Medulla oblongata (tissue), 1 donor: Measurements from ENCODE around the gene CEP85L.
A peak's percentile ranks its signal among the peaks of the same experiment; 100 is the strongest.

Source experiments
- DNase-seq: peaks from one replicate; pipeline ENCODE4 v3.0.0-alpha.2; 2015; ENCODE audit errors: extremely low spot score

The CEP85L gene

GRCh38 chr6:118542184-118542952 is 109.0 kb downstream of the CEP85L start:
- no peak for DNase-seq

DNA sequence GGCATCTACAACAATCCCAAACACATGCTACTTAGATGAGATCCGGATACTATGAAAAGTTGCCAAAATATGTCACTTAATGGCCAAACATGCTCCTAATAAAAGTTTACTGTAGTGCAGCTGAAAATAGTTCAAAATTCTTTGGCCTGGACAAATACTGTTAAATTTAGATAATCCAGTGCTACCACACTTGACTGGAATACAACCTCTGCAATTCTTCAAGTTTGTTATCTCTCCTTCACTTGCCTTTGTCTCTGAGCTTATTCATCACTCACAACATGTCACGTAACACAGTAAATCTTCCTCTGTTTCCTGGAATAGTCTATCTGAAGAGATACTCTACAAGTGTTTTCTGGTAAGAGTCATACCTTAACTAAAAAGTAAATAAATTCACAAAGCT is 113.8 kb downstream of the CEP85L start:
- no peak for DNase-seq

GRCh38 chr6:118536478-118536877 is 114.9 kb downstream of the CEP85L start:
- no peak for DNase-seq

GRCh38 chr6:118535176-118535844 is 116.1 kb downstream of the CEP85L start:
- DNase-seq = no peak

DNA sequence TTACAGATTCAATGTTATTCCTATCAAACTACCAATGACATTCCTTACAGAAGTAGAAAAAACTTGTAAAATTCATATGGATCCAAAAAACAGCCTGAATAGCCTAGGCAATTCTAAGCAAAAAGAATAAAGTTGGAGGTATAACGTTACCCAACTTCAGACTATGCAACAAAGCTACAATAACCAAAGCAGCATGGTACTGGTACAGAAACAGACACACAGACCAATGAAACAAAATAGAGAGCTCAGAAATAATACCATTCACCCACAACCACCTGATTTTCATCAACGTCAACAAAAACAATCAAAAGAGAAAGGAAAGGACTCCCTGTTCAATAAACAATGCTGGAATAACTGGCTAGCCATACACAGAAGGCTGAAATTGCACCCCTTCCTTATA is 120.4 kb downstream of the CEP85L start:
- DNase-seq = no peak

DNA sequence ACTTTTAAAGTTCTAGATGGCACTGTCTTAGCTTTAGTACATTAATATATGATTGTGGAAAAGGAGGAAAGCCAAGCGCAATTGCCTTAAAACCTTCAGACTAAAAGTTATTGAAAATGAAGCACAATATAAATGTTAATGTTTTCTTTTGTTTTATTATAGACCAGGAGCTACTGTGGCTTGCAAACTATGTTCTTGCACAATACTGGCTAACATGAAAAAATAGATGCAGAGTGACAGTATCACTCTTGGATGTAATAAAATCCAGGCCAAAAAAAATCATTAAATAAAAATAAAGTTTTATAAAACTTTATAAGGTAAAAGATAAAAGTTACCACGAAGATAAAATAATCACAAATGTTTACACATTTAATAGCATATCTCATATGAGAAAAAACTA is 121.6 kb downstream of the CEP85L start:
- no peak for DNase-seq

GRCh38 chr6:118528129-118528528 is 123.3 kb downstream of the CEP85L start:
- no peak for DNase-seq

DNA sequence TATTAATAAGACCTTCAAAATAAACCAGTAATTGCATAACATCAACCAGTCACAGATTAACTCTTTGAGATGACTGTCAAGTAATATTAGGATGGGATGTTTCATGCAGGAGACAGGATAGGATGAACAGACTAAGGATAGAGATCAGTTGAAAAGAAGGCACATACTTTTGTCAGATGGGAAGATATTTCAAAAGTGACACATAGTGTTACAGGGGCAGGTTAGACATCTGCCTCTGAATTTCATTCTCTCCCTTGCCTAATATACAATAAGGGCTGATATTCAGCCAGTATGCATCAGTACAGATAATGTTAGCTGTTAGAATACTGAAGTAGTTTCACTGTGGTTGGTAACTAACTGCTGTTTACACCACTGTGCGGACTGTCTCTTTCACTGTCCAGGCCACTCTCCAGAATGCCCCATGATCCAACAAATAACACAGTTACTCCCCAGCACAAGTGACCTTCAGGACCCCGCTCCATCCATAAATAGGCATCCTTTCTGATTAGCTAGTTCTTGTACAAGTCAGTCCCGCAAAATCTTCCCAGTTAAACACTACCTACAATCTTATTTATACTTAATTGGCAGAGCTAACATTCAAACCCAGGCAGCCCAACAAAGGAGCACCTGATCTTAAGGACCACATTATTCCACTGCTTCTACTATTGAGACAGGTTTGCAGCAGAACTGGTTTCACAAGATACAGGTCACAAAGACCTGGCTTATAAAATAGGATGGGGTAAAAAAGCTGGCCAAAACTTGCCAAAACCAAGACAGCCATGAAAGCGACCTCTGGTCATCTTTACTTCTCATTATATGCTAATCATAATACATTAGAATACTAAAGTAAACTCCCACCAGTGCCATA is 125.2 kb downstream of the CEP85L start:
- DNase-seq = no peak

DNA sequence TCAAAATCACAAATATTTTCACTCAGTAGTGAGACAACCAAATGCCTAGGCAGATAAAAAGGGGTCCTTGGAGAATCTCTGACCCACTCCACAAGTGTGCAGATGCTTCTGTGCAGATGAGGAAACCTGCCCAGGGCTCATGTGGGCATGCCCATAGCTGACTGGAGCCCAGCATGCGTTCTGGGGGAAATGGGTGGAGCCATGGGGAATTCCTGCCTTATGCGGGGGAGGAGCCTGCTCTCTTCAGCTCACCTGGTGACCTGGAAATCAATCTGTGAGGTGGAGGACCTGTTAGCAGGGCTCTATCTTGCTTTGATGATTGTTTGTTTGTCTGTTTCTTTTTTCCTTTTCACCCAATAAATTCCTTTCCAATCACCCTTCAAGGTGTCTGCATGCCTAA is 126.7 kb downstream of the CEP85L start:
- DNase-seq = no peak

DNA sequence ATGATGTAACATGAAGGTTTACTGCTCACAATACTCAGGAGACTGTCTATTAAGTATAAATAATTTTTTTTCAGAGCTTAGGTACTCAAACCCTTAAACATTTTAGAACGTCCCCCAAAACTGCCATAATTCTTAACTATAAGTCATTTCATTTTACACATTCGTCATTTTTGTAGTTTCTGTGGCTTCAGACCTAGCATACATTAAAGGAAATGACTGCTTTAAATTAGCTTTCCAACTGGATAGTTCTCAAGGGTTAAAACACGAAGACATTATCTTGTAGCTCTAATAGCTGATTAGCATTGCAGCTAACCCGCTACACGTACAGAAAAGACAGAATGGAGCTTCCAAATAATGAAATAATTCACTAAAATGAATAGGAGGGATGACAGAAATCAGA is 128.2 kb downstream of the CEP85L start:
- no peak for DNase-seq

- no peak for DNase-seq
These were observed 129.0 kb downstream of the CEP85L start for GRCh38 chr6:118522422-118522821.

GRCh38 chr6:118514689-118515088 is 136.7 kb downstream of the CEP85L start:
- no peak for DNase-seq

GRCh38 chr6:118511930-118512715 is 139.3 kb downstream of the CEP85L start:
- no peak for DNase-seq

- peak; percentile 50 for DNase-seq
These were observed 142.3 kb downstream of the CEP85L start for GRCh38 chr6:118509009-118509617.

GRCh38 chr6:118507636-118508035 is 143.8 kb downstream of the CEP85L start:
- DNase-seq = no peak

DNA sequence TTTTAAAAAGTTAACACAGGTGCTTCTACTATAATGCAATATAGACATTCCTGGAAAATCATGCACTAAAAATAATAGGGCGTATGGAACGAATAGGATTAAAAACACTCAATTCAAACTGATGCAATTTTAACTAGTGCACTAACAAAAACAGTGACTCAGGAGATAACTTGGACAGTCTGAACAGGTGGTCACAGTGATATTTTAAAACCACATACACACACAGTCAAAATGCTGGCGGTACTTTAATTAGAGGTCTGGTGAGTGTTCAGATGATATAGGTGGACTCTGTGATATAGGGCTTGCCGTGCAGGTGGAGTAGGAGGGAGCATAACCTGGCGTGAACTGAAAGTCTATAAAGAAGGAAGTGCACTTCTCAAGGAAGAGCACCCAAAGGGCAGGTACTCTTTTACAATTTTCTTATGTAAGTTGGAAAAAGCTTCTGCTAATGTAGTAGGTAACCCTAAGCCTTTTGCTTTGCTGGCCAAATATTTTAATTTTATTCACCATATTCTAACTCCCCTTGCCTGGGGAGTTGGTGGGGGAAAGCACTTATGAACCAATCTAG is 145.2 kb downstream of the CEP85L start:
- no peak for DNase-seq

DNA sequence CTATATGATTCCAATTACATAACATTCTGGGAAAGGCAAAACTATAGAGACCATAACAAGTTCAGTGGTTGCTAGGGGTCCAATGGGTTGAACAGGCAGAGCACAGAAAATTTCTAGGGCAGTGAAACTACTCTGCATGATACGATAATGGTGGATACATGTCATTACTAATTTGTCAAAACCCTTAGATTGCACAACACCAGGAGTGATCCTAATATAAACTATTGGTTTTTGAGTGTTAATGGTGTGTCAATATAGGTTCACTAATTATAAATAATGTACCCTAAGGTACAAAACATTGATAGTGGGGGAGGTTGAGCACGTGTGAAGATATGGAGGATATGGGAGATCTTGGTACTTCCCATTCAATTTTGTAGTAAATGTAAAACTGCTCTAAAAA is 145.7 kb downstream of the CEP85L start:
- no peak for DNase-seq

DNA sequence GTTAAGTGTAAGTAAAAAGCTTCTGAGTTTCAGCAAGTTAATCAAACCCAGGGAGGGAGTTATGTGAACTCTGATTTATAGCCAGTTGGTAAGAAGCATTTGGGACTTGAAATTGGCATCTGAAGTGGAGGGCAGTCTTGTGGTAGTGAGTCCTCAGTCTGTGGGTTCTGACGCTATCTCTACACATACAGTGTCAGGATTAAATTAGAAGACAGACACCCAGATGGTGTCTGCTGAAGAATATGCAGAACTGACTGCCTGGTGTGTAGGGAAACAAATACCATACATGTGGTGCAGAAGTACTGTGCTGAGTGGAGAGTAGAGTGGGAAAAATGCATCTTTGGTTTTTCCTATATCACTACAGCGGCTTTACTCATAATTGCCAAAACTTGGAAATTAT is 146.8 kb downstream of the CEP85L start:
- no peak for DNase-seq

DNA sequence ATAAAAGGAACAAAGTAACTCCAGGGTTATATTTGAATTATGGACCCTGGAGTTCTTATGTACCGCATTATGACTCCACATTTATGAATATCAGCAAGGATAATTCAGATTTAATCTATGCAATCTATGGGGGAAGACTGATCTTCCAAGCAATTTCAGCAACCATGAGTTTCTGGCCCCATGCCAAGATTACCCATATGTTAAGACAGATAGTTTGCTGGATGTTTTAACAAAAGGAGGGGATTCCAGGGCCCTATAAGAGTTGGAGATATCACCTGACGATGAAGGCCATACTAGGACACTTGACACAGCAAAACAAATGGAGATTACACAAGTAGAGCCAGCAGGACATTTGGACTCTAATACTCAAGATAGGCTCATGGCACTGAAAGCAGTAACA is 149.2 kb downstream of the CEP85L start:
- no peak for DNase-seq

DNA sequence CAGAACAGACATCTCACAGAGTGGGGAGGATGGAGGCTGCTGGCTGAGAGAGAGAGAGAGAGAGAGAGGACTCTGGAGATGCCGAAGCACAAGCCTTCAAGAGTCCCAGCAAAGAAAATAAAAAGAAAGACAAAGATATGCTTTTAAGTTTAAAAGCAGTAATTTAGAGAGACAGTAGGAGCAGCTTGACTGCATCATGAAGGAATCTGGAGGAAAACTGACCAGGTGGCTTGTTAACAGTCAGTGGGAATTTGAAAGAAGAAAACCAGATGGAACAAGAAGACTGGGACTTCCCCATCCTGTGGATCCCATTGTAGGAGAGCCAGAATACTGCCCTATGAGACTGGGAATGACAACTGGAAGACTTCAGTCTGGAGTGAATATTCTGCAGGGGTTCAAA is 149.6 kb downstream of the CEP85L start:
- no peak for DNase-seq

DNA sequence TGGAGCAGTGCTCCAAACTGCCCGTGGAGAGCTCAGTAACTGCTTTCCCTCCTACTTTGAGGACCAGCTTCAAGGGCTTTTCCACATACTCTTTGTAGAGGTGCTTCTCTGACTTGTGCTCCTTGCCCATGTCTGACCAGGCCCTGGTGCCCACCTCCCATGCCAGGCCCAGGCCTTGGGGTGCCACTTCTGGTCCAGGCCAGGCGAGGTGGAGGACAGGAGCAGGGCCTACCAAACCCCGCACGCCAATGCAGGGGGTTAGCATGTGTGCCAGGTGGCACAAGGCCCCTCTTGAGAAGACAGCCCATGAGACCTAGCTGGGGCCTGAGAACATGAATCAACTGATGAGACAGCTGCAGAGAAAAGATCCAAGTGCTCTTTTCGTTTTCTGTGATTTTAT is 150.3 kb downstream of the CEP85L start:
- no peak for DNase-seq
